ENCODE measurements around the gene DCTN3.
A peak's percentile ranks its signal among the peaks of the same experiment; 100 is the strongest.

The DCTN3 gene

DNA sequence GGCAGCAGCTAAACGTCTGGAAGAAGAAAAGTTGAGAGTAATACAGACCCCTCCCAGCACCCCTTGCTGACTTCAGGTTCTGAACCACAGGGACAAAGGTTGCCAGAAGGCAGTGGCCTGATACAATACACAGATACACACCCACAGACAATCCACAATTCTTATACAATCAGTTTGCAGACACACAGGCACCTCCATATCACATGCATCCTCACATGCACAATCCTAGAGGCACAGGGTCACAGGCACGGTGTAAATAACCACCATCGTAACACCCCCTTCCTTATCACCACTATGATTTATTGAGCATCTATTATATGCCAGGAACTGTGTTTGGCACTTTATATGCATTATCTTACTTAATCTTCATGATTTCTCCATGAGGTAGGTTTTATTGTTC lies 39.0 kb downstream of the DCTN3 start:
- Histone ChIP-seq H3K18ac (ENCODE audit: low read depth in 1 of 2, low read length in 2 of 2) (no peak overlapping the region), H3K23ac (ENCODE audit: low read length in 2 of 2) (no peak overlapping the region), H3K4ac (ENCODE audit: low read depth in 1 of 2, low read length in 2 of 2) (no peak overlapping the region), H3K4me2 (ENCODE audit: low read length, poor library complexity, severe bottlenecking) (no peak overlapping the region), H3K79me1 (replicated peaks; ENCODE audit: low read length, poor library complexity, severe bottlenecking) (no peaks in the 10 kb centered on the region), H2BK12ac (ENCODE audit: low read length in 2 of 2) (no peak overlapping the region), H2BK5ac (ENCODE audit: low read depth, low read length, poor library complexity, severe bottlenecking) (no peak overlapping the region), H3K4me3 (ENCODE audit: insufficient read depth in 1 of 2, low read depth in 1 of 2, low read length in 2 of 2) (no peak overlapping the region), H2BK120ac (ENCODE audit: low read depth, low read length) (no peak overlapping the region), H3K14ac (ENCODE audit: low read length in 2 of 2) (no peak overlapping the region), H2BK15ac (ENCODE audit: low read depth, poor library complexity, severe bottlenecking) (no peak overlapping the region), H3K27me3 (ENCODE audit: control insufficient read depth in 1 of 2, insufficient read depth in 1 of 2, low read length in 2 of 2) (peaks cover 83 to 95% of the 10 kb centered on the region in 2 experiments), H3K27ac (ENCODE audit: low read length, poor library complexity, severe bottlenecking) (no peak overlapping the region), H2AFZ (ENCODE audit: low read depth, low read length) (no peak overlapping the region), H4K91ac (ENCODE audit: low read length) (no peak overlapping the region), H3K9ac (ENCODE audit: low read length) (no peak overlapping the region), H3K9me3 (ENCODE audit: control insufficient read depth, low read length) (no peaks in the 10 kb centered on the region), H3K4me1 (ENCODE audit: control insufficient read depth, insufficient read depth, low read depth, low read length) (peaks cover 12% of the 10 kb centered on the region), H3K36me3 (ENCODE audit: control insufficient read depth in 1 of 2, insufficient read depth in 2 of 2, low read depth in 1 of 2, low read length in 2 of 2) (no peaks in the 10 kb centered on the region), H4K8ac (ENCODE audit: low read length) (no peak overlapping the region), H2AK5ac (ENCODE audit: low read length, severe bottlenecking) (no peak overlapping the region)
- no peak for DNase-seq
- 70% methylated on average over 2 of the region's 3 CpGs for WGBS

DNA sequence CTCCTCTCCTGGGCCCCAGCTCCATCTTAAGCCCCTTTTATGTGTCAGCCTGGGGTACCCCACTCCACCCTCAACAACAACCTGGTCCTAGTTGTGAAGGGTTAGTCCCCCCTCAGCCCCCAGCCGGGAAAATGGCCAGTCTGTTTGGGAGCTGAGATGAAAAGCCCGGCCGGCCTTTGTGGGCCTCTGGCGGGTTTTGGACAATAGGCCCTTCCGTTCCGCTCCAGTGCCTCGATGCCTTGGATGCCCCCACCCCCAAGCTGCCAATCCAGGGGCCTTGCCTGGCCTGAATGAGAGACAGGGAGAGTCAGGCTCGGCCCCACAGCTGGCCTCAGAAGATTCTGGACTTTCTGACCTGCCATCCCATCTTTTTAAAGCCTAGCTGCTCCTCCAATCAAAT lies 39.9 kb downstream of the DCTN3 start:
- H3K23ac ChIP-seq (ENCODE audit: low read length in 2 of 2): no peak overlapping the region
- no peaks in the 10 kb centered on the region for H3K9me3 ChIP-seq (ENCODE audit: control insufficient read depth, low read length)
- no peak overlapping the region for H3K27ac ChIP-seq (ENCODE audit: low read length, poor library complexity, severe bottlenecking)
- H3K14ac ChIP-seq (ENCODE audit: low read length in 2 of 2): no peak overlapping the region
- no peak overlapping the region for H3K9ac ChIP-seq (ENCODE audit: low read length)
- H3K4me3 ChIP-seq (ENCODE audit: insufficient read depth in 1 of 2, low read depth in 1 of 2, low read length in 2 of 2): no peak overlapping the region
- H3K79me1 ChIP-seq (replicated peaks; ENCODE audit: low read length, poor library complexity, severe bottlenecking): no peaks in the 10 kb centered on the region
- peaks cover 12% of the 10 kb centered on the region for H3K4me1 ChIP-seq (ENCODE audit: control insufficient read depth, insufficient read depth, low read depth, low read length)
- no peak overlapping the region for H2BK5ac ChIP-seq (ENCODE audit: low read depth, low read length, poor library complexity, severe bottlenecking)
- no peak overlapping the region for H2AK5ac ChIP-seq (ENCODE audit: low read length, severe bottlenecking)
- no peak overlapping the region for H2BK120ac ChIP-seq (ENCODE audit: low read depth, low read length)
- no peaks in the 10 kb centered on the region for H3K36me3 ChIP-seq (ENCODE audit: control insufficient read depth in 1 of 2, insufficient read depth in 2 of 2, low read depth in 1 of 2, low read length in 2 of 2)
- WGBS: 61% methylated on average over 8 of the region's 8 CpGs
- H2BK12ac ChIP-seq (ENCODE audit: low read length in 2 of 2): no peak overlapping the region
- no peak overlapping the region for H2AFZ ChIP-seq (ENCODE audit: low read depth, low read length)
- H3K4me2 ChIP-seq (ENCODE audit: low read length, poor library complexity, severe bottlenecking): no peak overlapping the region
- H4K91ac ChIP-seq (ENCODE audit: low read length): no peak overlapping the region
- no peak for DNase-seq
- no peak overlapping the region for H4K8ac ChIP-seq (ENCODE audit: low read length)
- H3K4ac ChIP-seq (ENCODE audit: low read depth in 1 of 2, low read length in 2 of 2): no peak overlapping the region
- no peak overlapping the region for H2BK15ac ChIP-seq (ENCODE audit: low read depth, poor library complexity, severe bottlenecking)
- H3K27me3 ChIP-seq (ENCODE audit: control insufficient read depth in 1 of 2, insufficient read depth in 1 of 2, low read length in 2 of 2): peaks cover 80 to 95% of the 10 kb centered on the region in 2 experiments
- H3K18ac ChIP-seq (ENCODE audit: low read depth in 1 of 2, low read length in 2 of 2): no peak overlapping the region

DNA sequence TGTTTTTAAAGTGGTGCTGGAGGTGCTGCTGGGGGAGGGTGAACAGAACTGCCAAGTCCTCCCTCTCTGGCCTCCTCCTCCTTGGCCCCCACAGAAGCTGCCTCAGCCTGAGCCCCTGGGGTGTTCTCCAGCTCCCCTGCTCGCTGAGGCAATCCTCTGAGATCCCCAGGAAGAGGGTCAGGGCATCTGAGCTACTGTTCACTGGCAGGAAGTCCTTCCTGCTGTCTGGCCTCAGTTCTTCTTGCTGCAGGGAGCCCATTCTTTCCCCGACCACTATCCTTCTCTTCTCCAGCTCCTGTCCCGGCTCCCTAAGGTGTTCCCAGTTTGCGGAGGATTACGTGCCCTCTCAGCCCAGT lies 40.5 kb downstream of the DCTN3 start:
- WGBS: 74% methylated on average over 5 of the region's 5 CpGs
- Histone ChIP-seq H3K27me3 (ENCODE audit: control insufficient read depth in 1 of 2, insufficient read depth in 1 of 2, low read length in 2 of 2) (peaks cover 80 to 95% of the 10 kb centered on the region in 2 experiments), H3K23ac (ENCODE audit: low read length in 2 of 2) (no peak overlapping the region), H2AK5ac (ENCODE audit: low read length, severe bottlenecking) (no peak overlapping the region), H3K14ac (ENCODE audit: low read length in 2 of 2) (no peak overlapping the region), H2BK15ac (ENCODE audit: low read depth, poor library complexity, severe bottlenecking) (no peak overlapping the region), H4K8ac (ENCODE audit: low read length) (no peak overlapping the region), H3K79me1 (replicated peaks; ENCODE audit: low read length, poor library complexity, severe bottlenecking) (no peaks in the 10 kb centered on the region), H3K4ac (ENCODE audit: low read depth in 1 of 2, low read length in 2 of 2) (no peak overlapping the region), H3K4me3 (ENCODE audit: insufficient read depth in 1 of 2, low read depth in 1 of 2, low read length in 2 of 2) (no peak overlapping the region), H3K9ac (ENCODE audit: low read length) (no peak overlapping the region), H2BK5ac (ENCODE audit: low read depth, low read length, poor library complexity, severe bottlenecking) (no peak overlapping the region), H3K27ac (ENCODE audit: low read length, poor library complexity, severe bottlenecking) (no peak overlapping the region), H3K4me1 (ENCODE audit: control insufficient read depth, insufficient read depth, low read depth, low read length) (peaks cover 12% of the 10 kb centered on the region), H2AFZ (ENCODE audit: low read depth, low read length) (no peak overlapping the region), H4K91ac (ENCODE audit: low read length) (no peak overlapping the region), H2BK120ac (ENCODE audit: low read depth, low read length) (no peak overlapping the region), H3K4me2 (ENCODE audit: low read length, poor library complexity, severe bottlenecking) (no peak overlapping the region), H2BK12ac (ENCODE audit: low read length in 2 of 2) (no peak overlapping the region), H3K36me3 (ENCODE audit: control insufficient read depth in 1 of 2, insufficient read depth in 2 of 2, low read depth in 1 of 2, low read length in 2 of 2) (no peaks in the 10 kb centered on the region), H3K9me3 (ENCODE audit: control insufficient read depth, low read length) (no peaks in the 10 kb centered on the region), H3K18ac (ENCODE audit: low read depth in 1 of 2, low read length in 2 of 2) (no peak overlapping the region)
- DNase-seq: no peak

DNA sequence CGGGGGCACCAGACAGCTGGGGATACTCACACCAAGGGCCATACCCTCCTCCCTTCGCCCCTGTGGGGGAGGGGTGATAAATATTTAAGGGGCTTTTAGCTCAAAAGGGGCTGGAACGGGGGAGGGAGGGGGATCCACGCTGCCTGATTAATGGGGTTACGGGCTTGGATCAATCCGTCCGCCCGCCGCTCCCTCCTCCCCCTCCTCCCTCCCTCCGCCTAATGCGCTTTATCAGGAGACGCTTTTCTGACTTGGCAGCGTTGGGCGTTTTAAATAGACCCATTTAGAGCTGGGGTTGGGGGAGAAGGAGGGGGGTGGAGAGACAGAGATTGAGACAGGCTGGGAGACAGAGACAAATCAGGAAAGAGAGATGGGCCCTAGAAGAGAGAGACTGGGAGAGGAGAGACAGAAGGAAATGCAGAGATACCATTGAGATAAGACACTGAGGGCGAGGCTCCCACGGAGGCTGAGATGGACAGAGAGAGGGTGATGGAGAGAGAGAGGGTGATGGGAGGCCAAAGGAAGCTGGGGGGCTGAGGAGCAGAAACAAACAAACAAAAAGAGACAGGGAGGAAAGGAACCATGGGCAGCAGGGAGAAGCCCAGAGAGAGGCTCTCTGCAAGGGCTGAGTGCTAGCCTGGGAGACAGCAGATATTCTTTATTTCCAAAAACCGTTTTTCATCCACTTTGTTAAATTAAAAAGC lies 41.0 kb downstream of the DCTN3 start:
- no peak for DNase-seq
- peaks cover 12% of the 10 kb centered on the region for H3K4me1 ChIP-seq (ENCODE audit: control insufficient read depth, insufficient read depth, low read depth, low read length)
- no peak overlapping the region for H2BK5ac ChIP-seq (ENCODE audit: low read depth, low read length, poor library complexity, severe bottlenecking)
- no peak overlapping the region for H3K4me2 ChIP-seq (ENCODE audit: low read length, poor library complexity, severe bottlenecking)
- H2BK12ac ChIP-seq (ENCODE audit: low read length in 2 of 2): no peak overlapping the region
- H2AFZ ChIP-seq (ENCODE audit: low read depth, low read length): no peak overlapping the region
- no peak overlapping the region for H3K27ac ChIP-seq (ENCODE audit: low read length, poor library complexity, severe bottlenecking)
- H2BK15ac ChIP-seq (ENCODE audit: low read depth, poor library complexity, severe bottlenecking): no peak overlapping the region
- no peak overlapping the region for H3K4me3 ChIP-seq (ENCODE audit: insufficient read depth in 1 of 2, low read depth in 1 of 2, low read length in 2 of 2)
- H3K79me1 ChIP-seq (replicated peaks; ENCODE audit: low read length, poor library complexity, severe bottlenecking): no peaks in the 10 kb centered on the region
- 14% methylated on average over 8 of the region's 17 CpGs for WGBS
- no peak overlapping the region for H3K9ac ChIP-seq (ENCODE audit: low read length)
- H3K23ac ChIP-seq (ENCODE audit: low read length in 2 of 2): peak overlapping the region in 1 of 2 experiments; percentile 94
- H3K9me3 ChIP-seq (ENCODE audit: control insufficient read depth, low read length): no peaks in the 10 kb centered on the region
- H3K4ac ChIP-seq (ENCODE audit: low read depth in 1 of 2, low read length in 2 of 2): no peak overlapping the region
- H2BK120ac ChIP-seq (ENCODE audit: low read depth, low read length): no peak overlapping the region
- no peak overlapping the region for H4K91ac ChIP-seq (ENCODE audit: low read length)
- H3K14ac ChIP-seq (ENCODE audit: low read length in 2 of 2): no peak overlapping the region
- no peak overlapping the region for H3K18ac ChIP-seq (ENCODE audit: low read depth in 1 of 2, low read length in 2 of 2)
- no peak overlapping the region for H2AK5ac ChIP-seq (ENCODE audit: low read length, severe bottlenecking)
- H3K27me3 ChIP-seq (ENCODE audit: control insufficient read depth in 1 of 2, insufficient read depth in 1 of 2, low read length in 2 of 2): peaks cover 79 to 95% of the 10 kb centered on the region in 2 experiments
- H4K8ac ChIP-seq (ENCODE audit: low read length): no peak overlapping the region
- no peaks in the 10 kb centered on the region for H3K36me3 ChIP-seq (ENCODE audit: control insufficient read depth in 1 of 2, insufficient read depth in 2 of 2, low read depth in 1 of 2, low read length in 2 of 2)
